Ureter (tissue), 1 donor: ENCODE measurements around the gene ZNF280B. TPM values are rescaled to one million over a fixed set of nuclear protein-coding genes. Genes with fewer than 3 reads are reported as not detected.
"Not testable (repeated sequence)": the region's sequence is repeated elsewhere in the genome, so short reads cannot be mapped to it uniquely, and the experiment has no call there.

ENCODE experiments used
- DNase-seq: peaks from one replicate; pipeline ENCODE4 v3.0.0-alpha.2; 2020; ENCODE audit warnings: low spot score
- total RNA-seq: library from RNA; stranded (reverse); gene quantifications from one replicate; pipeline ENCODE4 v1.2.4, GENCODE V29; 2023
- donor health status: DM: yes; HTN: yes; CAD: no.

Gene ZNF280B
- total RNA-seq, 1 donor from 2014 or later: 1.5 TPM

DNA sequence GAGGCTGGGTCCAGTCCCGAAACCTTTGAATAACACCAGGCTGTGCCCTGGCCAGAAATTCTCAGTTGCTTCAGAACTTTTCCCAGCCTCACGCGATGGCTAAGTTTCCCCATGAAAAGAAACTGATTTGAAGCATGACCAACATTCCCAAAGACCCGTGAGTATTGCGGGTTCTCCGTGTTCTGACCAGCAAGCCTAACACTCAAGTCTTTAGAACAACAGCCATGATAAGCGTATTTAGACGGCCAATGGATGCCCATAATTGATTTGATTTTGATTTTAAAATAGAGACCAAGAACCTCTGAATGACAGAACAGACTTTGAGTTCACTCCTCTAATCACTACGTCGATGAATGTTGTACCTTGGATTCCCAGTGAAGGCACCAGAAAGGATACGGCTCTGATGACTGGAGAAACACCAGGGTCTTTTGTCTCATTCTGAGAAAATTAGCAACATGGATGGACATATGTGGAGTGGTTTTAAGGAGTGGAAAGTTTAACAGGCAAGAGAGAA lies 43.9 kb downstream of the ZNF280B start:
- no peak for DNase-seq

DNA sequence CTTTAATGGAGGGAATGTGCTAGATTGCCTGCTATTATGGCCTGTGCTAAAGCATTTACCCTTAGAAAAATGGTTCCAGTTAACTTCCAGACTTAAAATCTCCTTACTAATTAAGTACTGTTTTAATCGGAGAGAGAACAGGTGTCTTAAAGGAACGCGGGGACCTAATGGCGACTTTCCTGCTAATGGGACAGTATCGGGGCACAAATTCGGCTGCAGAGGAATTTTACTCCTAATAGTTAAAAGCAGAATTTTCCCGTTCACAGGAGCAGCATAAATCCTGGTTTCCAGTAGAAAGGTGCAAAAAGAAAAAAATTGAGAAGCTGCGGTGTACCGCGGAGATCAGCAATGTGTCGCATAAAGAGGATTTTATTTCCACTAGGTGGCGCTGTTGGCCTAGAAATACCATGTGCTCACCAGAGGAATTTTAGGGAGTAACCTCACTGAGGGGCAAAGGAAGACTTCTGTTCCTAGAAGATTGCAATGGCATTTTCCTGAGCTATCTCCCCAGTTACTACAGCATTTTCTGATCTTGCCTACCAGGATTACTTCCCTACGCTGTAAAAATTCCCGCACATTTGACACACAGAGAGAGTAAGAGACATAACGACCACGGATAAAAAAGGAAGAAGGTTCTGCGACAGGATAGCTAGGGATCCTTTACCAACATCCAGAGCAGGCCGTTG lies 44.5 kb downstream of the ZNF280B start:
- peak; percentile 52 for DNase-seq

DNA sequence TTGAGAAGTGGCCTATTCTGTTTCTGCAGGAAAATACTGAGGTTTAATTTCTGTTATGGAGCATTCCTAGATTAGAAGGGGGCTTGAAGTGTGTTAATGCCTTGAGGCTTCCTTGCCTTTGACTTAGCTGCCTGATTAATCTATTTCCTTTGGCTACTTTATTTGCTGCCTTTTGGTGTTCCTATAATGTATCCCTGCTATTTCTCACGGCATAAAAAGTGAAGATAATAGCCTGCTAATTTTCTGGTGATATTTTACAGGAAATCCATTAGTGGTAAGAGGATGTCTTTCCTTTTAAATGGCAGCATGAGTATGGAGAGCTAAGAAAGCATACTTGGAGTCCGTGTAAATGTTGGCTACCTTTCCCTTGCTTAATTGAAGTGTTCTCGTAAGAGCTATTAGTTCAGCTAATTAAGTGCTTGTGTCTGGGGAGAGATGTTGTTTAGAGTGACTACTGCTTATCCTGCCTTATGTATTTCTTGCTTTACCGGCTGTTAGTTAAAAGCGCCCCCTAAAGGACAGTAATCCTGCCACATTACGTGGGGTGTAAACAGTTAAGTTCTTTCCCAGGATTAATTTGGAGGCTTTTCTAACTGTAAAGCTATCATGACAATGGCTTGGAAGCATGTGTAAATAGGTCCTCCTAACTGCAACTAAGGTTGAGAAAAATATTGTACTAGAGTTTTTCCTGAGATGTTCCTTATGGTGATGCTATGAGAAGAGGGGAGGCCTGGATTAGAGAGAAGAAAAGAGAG lies 45.6 kb downstream of the ZNF280B start:
- no peak for DNase-seq

DNA sequence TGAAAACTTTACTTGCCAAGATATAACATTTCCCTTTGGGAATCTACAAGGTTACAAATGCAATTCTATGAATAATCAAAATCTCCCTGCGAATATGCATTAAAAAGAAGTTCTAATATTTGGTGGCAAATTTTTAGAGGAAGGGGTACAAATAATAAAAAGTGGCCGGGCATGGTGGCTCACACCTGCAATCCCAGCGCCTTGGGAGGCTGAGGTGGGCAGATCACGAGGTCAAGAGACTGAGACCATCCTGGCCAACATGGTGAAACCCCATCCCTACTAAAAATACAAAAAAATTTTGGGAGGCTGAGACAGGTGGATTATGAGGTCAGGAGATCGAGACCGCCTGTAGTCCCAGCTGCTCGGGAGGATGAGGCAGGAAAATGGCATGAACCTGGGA lies 47.0 kb downstream of the ZNF280B start:
- no peak for DNase-seq

DNA sequence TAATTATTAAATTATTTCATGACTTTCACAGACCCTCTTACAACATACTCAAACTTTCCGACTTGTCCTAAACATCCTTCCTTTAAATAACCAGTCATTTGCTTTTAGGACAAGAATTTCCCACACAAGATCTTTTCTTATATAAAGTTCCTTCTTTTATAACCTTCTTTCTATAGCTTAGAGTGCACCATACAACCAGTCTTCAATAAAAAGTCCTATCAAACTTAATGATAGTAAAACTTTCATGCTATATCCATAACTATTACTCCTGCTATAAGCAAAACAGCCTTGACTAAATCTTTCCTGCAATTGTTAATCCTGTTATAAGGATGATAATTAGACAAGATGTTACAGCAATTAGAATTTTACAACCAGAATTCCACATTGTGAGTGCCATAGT lies 47.4 kb downstream of the ZNF280B start:
- DNase-seq: no peak

DNA sequence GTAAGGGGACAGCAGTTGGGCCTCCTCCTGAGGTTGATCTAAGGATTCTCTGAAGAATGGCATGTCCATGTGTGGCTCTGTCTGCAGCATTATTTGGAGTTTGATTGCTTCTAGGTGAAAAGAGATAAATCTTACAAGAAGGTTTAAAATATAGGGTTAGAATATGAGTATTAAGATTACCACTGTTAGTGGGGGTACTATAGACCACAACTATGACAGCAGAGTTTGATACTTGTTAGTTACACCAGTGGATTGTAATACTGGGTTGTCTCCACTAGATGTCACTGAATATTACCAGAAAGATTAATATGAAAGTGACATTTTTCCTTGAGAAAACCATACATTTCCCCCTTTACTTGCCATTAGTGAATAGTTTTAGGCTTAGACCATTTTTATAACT lies 47.9 kb downstream of the ZNF280B start:
- DNase-seq: no peak

DNA sequence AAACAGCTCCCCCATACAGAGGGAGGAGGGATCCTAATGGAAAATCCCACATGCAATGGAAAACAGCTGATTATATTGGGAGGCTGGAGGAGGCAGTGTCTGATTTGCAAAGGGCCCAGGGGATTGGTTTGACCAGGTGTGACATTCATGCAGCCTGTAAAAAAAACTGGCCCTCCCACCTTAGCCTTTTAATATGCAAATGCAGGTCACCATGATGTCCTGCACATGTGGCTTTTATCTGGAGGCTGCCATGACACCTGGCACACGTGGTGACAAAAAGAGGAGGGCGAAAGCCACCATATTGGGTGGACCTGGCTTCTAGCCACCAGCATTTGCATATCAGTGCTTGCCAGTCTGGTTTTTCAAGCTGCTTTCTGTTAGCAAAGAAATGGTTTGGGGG lies 48.5 kb downstream of the ZNF280B start:
- DNase-seq: no peak

DNA sequence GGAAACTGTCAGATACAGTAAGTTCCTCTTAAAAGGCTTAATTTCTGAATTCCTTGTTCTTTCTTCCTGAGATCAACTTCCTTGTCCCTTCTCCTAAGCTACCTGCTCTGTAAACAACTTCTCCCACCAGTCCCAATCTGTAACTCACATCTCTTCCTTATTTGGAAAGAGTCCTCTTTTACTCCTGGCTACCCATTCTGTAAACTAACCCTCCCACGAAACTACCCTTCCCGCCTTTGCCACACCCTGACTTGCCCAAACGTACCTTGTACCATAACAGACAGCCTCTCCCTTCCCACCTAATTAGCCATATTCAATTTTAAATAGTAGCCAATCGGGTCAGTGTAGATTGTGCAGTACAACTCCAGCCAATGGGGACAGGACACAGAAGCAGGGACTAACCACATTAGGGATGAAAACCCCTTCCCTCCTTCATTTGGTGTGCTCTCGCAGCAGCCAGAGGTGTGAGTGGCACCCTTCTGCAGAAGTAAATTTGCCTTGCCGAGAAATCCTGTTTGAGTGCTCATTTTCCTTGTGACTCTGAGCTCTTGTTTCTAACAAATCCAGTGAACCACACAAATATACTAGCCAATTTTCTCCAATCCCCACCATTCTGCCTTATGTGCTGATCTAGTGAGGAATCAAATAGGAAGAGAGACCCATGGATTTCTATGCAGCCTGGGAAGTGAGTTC lies 49.5 kb downstream of the ZNF280B start:
- DNase-seq: no peak

DNA sequence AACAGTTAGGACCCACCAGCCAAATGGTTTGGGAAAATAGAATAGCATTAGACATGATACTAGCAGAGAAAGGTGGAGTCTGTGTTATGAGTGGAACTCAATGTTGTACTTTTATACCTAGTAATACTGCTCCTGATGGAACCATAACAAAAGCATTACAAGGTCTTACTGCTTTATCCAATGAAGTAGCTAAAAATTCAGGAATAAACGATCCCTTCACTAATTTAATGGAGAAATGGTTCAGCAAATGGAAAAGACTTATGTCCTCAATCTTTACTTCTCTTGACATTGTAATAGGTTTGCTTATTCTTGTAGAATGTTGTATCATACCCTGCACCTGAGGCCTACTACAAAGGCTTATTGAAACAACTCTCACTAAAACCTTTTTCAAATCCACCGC lies 50.2 kb downstream of the ZNF280B start:
- no peak for DNase-seq

DNA sequence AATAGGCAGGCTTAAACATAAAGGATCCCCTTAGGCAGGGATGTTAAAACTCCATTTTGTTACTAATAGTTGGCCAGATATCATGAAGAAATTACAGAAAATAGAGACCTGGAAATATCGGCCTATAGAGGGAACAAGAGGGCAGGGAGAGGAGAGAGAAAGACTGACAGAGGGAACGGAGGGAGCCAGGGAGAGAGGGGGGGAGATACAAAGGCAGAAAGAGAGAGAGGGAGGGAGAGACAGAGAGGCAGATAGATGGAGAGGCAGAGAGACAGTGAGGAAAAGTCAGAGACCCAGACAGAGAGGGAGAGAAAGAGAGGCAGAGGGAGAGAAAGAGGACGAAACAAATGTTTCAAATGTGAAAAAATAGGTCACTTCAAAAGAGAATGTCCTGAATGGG lies 53.5 kb downstream of the ZNF280B start:
- no peak for DNase-seq

DNA sequence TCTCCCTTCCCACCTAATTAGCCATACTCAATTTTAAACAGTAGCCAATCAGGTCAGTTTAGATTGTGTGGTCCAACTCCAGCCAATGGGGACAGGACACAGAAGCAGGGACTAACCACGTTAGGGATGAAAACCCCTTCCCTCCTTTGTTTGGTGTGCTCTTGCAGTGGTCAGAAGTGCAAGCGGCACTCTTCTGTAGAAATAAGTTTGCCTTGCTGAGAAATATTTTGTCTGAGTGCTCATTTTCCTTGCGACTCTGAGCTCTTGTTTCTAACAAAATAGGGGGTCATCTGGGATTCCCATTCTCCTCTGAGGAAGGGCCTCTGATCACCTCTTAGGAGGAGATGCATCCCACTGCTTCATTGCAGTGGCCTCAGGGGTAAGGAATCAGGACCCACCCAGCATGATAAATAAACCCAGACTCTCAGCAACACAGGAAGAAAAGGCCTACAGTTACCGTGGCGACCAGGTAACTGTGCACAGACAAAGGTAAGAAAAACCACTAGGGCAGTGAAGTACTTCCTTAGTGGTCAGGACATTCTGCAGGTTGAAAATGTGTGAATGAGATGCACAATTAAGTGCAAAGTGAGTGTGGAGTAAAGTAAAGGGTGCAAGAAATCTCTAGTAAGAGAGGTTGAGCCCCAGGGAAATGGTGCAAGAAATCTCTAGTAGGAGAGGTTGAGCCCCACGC lies 55.4 kb downstream of the ZNF280B start:
- no peak for DNase-seq

DNA sequence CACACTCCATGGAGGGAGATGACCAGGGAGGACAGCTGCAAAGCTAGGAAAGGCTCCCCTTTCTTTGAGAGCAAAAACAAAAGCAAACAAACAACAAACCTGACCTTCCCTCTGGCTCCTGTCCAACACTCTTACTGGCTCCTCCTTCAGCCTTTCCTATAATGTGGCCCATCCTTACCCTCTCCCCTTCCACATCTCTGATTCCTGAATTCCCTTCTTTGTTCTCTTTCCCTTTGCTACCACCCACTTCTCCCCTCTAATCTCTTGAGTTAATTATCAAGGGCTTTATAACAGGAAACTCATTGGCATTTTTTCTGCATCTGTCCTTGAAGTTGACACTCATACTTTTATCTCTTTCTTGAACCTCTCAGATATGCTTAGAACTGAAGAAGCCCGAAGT lies 56.3 kb downstream of the ZNF280B start:
- DNase-seq: no peak

DNA sequence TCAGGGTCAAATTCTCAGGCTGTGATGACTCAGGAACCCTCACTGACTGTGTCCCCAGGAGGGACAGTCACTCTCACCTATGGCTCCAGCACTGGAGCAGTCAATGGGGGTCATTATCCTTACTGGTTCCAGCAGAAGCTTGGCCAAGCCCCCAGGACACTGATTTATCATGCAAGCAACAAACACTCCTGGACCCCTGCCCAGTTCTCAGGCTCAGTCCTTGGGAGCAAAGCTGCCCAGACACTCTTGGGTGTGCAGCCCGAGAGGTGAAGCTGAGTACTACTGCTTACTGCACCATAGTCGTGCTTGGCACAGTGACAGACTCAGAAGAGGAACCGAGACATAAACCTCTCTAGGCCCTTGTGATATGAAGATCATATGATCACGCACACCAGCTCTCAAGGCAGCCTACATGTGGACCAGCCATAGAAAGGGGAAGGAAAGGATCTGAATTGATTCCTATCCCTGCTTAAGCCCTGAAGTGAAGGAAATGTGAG lies 58.2 kb downstream of the ZNF280B start:
- no peak for DNase-seq

DNA sequence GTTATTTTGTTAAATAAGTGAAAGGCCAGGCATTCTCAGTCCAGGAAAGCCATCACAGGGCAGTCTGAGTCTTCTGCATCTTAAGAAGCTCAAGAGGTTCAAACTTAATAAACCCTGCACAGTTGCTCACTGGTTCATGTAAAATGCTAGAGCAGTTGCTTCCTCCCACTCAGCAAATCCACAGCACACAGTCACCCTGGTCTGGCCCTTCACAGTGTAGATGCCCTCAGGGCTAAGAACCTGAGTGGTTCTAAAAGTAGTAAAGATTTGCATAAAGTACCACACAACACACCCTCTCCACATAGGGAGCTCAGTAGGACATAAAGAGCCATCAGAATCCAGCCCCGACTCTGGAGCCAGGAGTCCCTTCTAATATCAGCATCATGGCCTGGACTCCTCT lies 58.7 kb downstream of the ZNF280B start:
- no peak for DNase-seq

DNA sequence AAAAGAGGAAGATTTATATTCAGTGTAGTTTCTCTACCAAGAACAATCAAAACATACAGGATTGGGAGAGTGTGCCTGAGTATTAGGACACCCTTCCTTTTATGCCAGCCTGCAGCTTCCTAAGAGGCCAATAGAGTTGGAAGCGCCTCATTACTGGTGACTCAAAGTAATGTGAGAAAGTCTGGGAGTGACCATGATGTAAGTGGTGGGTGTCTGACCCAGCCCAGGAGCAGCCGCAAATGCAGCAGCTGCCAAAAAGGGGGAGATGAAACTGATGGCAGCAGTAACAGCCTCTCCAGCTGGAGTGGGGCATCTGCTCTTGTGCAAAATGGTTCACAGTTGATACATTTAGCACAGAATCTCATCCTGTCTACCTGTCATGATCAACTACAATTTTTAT lies 62.0 kb downstream of the ZNF280B start:
- no peak for DNase-seq

DNA sequence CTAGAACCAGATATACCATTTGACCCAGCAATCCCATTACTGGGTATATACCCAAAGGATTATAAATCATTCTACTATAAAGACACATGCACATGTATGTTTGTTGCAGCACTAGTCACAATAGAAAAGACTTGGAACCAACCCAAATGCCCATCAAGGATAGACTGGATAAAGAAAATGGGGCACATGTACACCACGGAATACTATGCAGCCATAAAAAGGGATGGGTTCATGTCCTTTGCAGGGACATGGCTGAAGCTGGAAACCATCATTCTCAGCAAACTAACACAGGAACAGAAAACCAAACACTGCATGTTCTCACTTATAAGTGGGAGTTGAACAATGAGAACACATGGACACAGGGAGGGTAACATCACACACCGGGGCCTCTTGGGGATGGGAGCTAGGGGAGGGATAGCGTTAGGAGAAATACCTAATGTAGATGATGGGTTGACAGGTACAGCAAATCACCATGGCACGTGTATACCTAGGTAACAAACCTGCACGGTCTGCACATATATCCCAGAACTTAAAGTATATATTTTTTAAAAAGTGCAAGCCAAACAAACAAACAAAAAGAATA lies 64.4 kb downstream of the ZNF280B start:
- not testable (repeated sequence) for DNase-seq

DNA sequence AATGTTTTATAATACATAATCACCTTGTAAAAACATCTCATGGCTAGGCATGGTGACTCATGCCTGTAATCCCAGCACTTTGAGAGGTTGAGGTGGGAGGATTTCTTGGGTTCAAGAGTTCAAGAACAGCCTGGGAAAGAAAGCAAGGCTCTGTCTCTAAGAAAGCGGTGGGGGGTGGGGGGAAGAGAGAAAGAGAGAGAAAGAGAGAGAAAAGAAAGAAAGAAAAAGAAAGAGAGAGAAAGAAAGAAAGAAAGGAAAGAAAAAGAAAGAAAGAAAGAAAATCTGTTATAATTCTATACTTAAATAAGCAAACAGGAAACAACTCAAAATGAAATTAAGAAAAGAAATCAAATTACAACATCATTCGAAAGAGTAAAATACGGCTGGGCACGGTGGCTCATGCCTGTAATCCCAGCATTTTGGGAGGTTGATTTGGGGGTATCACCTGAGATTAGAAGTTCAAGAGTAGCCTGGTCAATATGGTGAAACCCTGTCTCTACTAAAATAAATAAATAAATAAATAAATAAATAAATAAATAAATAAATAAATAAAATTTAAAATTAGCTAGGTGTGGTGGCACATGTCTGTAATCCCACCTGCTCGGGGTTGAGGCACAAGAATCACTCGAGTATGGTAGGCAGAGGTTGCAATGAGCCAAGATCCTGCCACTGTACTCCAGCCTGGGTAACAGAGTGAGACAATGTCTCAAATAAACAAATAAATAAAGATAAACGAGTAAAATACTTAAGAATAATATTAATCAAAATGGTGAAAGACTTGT lies 65.4 kb downstream of the ZNF280B start:
- no peak for DNase-seq

DNA sequence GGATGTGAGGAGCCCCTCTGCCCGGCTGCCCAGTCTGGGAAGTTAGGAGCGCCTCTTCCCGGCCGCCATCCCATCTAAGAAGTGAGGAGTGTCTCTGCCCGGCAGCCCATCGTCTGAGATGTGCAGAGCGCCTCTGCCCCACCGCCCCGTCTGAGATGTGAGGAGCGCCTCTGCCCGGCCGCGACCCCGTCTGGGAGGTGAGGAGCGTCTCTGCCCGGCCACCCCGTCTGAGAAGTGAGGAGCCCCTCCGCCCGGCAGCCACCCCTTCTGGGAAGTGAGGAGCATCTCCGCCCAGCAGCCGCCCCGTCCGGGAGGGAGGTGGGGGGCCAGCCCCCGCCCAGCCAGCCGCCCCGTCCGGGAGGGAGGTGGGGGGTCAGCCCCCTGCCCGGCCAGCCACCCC lies 66.9 kb downstream of the ZNF280B start:
- DNase-seq: not testable (repeated sequence)

DNA sequence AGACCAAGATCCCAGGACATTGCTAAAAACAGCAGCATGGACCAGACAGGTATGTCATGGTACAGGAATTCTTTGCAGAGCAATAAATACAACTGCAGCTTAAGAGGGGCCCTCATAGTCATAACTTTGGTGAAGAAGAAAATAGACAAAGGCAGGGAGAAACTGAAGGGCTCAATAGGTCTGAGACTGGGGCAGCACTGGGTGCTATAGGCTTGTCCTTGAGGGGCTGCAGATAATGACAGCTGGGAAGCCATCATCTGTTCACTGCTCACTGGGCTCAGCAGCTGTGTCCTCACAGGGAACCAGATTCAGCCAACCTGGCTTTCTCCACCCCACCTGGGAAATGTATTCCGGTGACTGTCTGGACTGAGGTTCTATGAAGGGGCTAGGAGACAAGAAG lies 68.4 kb downstream of the ZNF280B start:
- no peak for DNase-seq
